ENCODE data around the gene OR7C1. TPM values are rescaled to one million over a fixed set of nuclear protein-coding genes. Genes with fewer than 3 reads are reported as not detected.

OR7C1 gene
- total RNA-seq (not detected), polyA plus RNA-seq (under 1 TPM in 1 of 2 donors, not detected in 1; 0.13 TPM)
- long read RNA-seq, donor 1 = 0 reads
- long read RNA-seq, donor 2 = 0 reads

DNA sequence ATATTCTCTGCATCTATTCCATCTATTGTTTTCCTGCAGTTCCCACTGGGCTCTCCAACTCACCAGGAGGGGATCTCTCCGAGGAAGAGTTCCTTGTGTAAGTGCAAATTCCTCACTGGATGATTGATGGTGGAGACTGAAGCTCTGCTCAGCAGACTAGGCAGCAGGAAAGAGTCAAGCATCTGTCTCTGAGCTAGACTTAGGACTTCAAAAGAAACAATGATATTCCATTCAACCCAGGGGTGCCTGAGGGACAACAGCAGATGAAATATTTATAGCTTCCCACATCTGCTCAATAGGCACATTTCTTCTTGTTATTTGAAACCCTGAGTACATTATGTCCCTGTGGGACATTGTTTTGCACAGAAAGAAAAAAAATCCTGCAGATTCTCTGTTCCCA lies at the start of gene OR7C1, which contains the start of gene OR7A5:
OR7C1 (minus strand) TSS at position 175 of the 400 bp plus-strand sequence. CDS start 35,049 bp downstream, outside the sequence.
OR7A5 (minus strand) TSS at position 175 of the 400 bp plus-strand sequence. CDS start 6,944 bp downstream, outside the sequence.
- no peak within 1 kb of the TSS for H3K4me3 ChIP-seq (ENCODE audit: low read length in 2 of 2)
- ATAC-seq (ENCODE audit: low FRiP score) = no peak
- no peaks in the 10 kb centered on the region for H3K36me3 ChIP-seq (ENCODE audit: control insufficient read depth in 1 of 2, insufficient read depth in 2 of 2, low read length in 1 of 2)
- no peaks in the 10 kb centered on the region for H3K27me3 ChIP-seq (ENCODE audit: control insufficient read depth in 1 of 2, insufficient read depth in 2 of 2, low read length in 1 of 2)
- no peaks in the 10 kb centered on the region for H3K4me1 ChIP-seq (ENCODE audit: control insufficient read depth in 1 of 2, insufficient read depth in 2 of 2, low read length in 2 of 2)
- WGBS, 2 donors = 6% methylated on average over 1 of the region's 1 CpG
- no peaks in the 10 kb centered on the region for H3K9me3 ChIP-seq (ENCODE audit: control insufficient read depth, low read length)
- DNase-seq = no peak
- no peak within 1 kb of the TSS for H3K27ac ChIP-seq (ENCODE audit: low read depth in 1 of 2, low read length in 2 of 2)
- intact Hi-C loops (cut with DNase I) = no loop called here

- no peak for ATAC-seq (ENCODE audit: low FRiP score)
- no peaks in the 10 kb centered on the region for H3K36me3 ChIP-seq (ENCODE audit: control insufficient read depth in 1 of 2, insufficient read depth in 2 of 2, low read length in 1 of 2)
- DNase-seq = no peak
- H3K4me1 ChIP-seq (ENCODE audit: control insufficient read depth in 1 of 2, insufficient read depth in 2 of 2, low read length in 2 of 2) = no peaks in the 10 kb centered on the region
- H3K27me3 ChIP-seq (ENCODE audit: control insufficient read depth in 1 of 2, insufficient read depth in 2 of 2, low read length in 1 of 2) = no peaks in the 10 kb centered on the region
- no peak overlapping the region for H3K4me3 ChIP-seq (ENCODE audit: low read length in 2 of 2)
- peaks cover 3% of the 10 kb centered on the region for H3K9me3 ChIP-seq (ENCODE audit: control insufficient read depth, low read length)
- 69 to 71% methylated on average over 4 of the region's 4 CpGs for WGBS, 2 donors
- H3K27ac ChIP-seq (ENCODE audit: low read depth in 1 of 2, low read length in 2 of 2) = no peak overlapping the region
- intact Hi-C loops (cut with DNase I) = no loop called here
Measured at GRCh38 chr19:14871619-14872230, 36.7 kb upstream of the OR7C1 start.

- no peak overlapping the region for H3K4me3 ChIP-seq (ENCODE audit: low read length in 2 of 2)
- no peak for DNase-seq
- intact Hi-C loops (cut with DNase I) = no loop called here
- no peak overlapping the region for H3K27ac ChIP-seq (ENCODE audit: low read depth in 1 of 2, low read length in 2 of 2)
- WGBS, 2 donors = 71 to 73% methylated on average over 5 of the region's 5 CpGs
- H3K9me3 ChIP-seq (ENCODE audit: control insufficient read depth, low read length) = peaks cover 3% of the 10 kb centered on the region
- H3K27me3 ChIP-seq (ENCODE audit: control insufficient read depth in 1 of 2, insufficient read depth in 2 of 2, low read length in 1 of 2) = no peaks in the 10 kb centered on the region
- no peak for ATAC-seq (ENCODE audit: low FRiP score)
- no peaks in the 10 kb centered on the region for H3K36me3 ChIP-seq (ENCODE audit: control insufficient read depth in 1 of 2, insufficient read depth in 2 of 2, low read length in 1 of 2)
- H3K4me1 ChIP-seq (ENCODE audit: control insufficient read depth in 1 of 2, insufficient read depth in 2 of 2, low read length in 2 of 2) = no peaks in the 10 kb centered on the region
Measured at GRCh38 chr19:14868497-14868896, 33.5 kb upstream of the OR7C1 start.

- H3K4me1 ChIP-seq (ENCODE audit: control insufficient read depth in 1 of 2, insufficient read depth in 2 of 2, low read length in 2 of 2) = no peaks in the 10 kb centered on the region
- intact Hi-C loops (cut with DNase I) = no loop called here
- H3K27ac ChIP-seq (ENCODE audit: low read depth in 1 of 2, low read length in 2 of 2) = no peak within 1 kb of the TSS
- peaks cover 3% of the 10 kb centered on the region for H3K9me3 ChIP-seq (ENCODE audit: control insufficient read depth, low read length)
- no peak within 1 kb of the TSS for H3K4me3 ChIP-seq (ENCODE audit: low read length in 2 of 2)
- 75 to 78% methylated on average over 5 of the region's 5 CpGs for WGBS, 2 donors
- DNase-seq = no peak
- ATAC-seq (ENCODE audit: low FRiP score) = no peak
- H3K36me3 ChIP-seq (ENCODE audit: control insufficient read depth in 1 of 2, insufficient read depth in 2 of 2, low read length in 1 of 2) = no peaks in the 10 kb centered on the region
- H3K27me3 ChIP-seq (ENCODE audit: control insufficient read depth in 1 of 2, insufficient read depth in 2 of 2, low read length in 1 of 2) = no peaks in the 10 kb centered on the region
Measured at GRCh38 chr19:14848822-14849221, 13.8 kb upstream of the OR7C1 start, which contains the start of gene OR7A10. TSS of gene OR7A10 (minus strand) at chr19:14848922. CDS start at chr19:14841877, 7,045 bp downstream.

GRCh38 chr19:14843578-14843977 lies 8.6 kb upstream of the OR7C1 start:
- Histone ChIP-seq H3K27me3 (ENCODE audit: control insufficient read depth in 1 of 2, insufficient read depth in 2 of 2, low read length in 1 of 2) (no peaks in the 10 kb centered on the region), H3K27ac (ENCODE audit: low read depth in 1 of 2, low read length in 2 of 2) (no peak overlapping the region), H3K4me1 (ENCODE audit: control insufficient read depth in 1 of 2, insufficient read depth in 2 of 2, low read length in 2 of 2) (no peaks in the 10 kb centered on the region), H3K9me3 (ENCODE audit: control insufficient read depth, low read length) (no peaks in the 10 kb centered on the region), H3K4me3 (ENCODE audit: low read length in 2 of 2) (no peak overlapping the region), H3K36me3 (ENCODE audit: control insufficient read depth in 1 of 2, insufficient read depth in 2 of 2, low read length in 1 of 2) (no peaks in the 10 kb centered on the region)
- no peak for DNase-seq
- no peak for ATAC-seq (ENCODE audit: low FRiP score)
- WGBS, 2 donors = 17 to 18% methylated on average over 6 of the region's 6 CpGs
- intact Hi-C loops (cut with DNase I) = no loop called here

DNA sequence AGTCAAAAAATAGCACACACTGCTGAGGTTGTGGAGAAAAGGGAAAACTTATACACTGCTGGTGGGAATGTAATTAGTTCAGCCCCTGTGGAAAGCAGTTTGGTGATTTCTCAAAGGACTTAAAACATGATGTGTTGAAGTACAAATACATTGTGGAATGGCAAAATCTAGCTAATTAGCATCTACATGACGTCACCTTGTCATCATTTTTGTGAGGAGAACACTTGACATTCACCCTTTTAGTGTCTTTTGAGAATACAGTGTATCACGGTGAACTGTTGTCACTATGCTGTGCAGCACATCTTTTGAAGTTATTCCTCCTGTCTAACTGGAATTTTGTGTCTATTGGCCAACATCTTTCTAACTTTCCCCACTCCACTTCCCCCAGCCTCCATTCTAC lies 8.2 kb upstream of the OR7C1 start:
- Histone ChIP-seq H3K9me3 (ENCODE audit: control insufficient read depth, low read length) (no peaks in the 10 kb centered on the region), H3K4me1 (ENCODE audit: control insufficient read depth in 1 of 2, insufficient read depth in 2 of 2, low read length in 2 of 2) (no peaks in the 10 kb centered on the region), H3K36me3 (ENCODE audit: control insufficient read depth in 1 of 2, insufficient read depth in 2 of 2, low read length in 1 of 2) (no peaks in the 10 kb centered on the region), H3K27me3 (ENCODE audit: control insufficient read depth in 1 of 2, insufficient read depth in 2 of 2, low read length in 1 of 2) (no peaks in the 10 kb centered on the region), H3K27ac (ENCODE audit: low read depth in 1 of 2, low read length in 2 of 2) (no peak overlapping the region), H3K4me3 (ENCODE audit: low read length in 2 of 2) (no peak overlapping the region)
- intact Hi-C loops (cut with DNase I) = no loop called here
- no peak for DNase-seq
- ATAC-seq (ENCODE audit: low FRiP score) = no peak
- 32 to 37% methylated on average over 2 of the region's 2 CpGs for WGBS, 2 donors

DNA sequence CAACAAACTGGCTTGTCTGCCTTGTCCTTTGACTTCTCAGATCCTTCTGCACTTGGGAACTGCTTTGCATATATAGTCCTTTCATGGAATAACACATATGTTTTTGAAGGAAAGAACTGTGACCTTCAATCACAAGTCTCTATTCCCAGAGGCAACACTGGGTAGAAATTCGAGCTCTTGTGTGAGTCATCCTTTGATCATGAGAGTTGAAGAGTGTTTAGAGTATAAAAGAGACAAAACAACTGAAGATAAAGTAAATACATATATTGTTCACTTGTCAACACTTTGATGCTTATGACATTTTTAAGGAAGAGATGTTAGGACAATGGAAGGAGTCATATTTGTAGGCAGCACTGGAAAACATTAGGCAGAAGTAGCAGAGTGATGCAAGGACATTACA lies 5.2 kb upstream of the OR7C1 start:
- no peak for ATAC-seq (ENCODE audit: low FRiP score)
- Histone ChIP-seq H3K27ac (ENCODE audit: low read depth in 1 of 2, low read length in 2 of 2) (no peak overlapping the region), H3K27me3 (ENCODE audit: control insufficient read depth in 1 of 2, insufficient read depth in 2 of 2, low read length in 1 of 2) (no peaks in the 10 kb centered on the region), H3K4me3 (ENCODE audit: low read length in 2 of 2) (no peak overlapping the region), H3K4me1 (ENCODE audit: control insufficient read depth in 1 of 2, insufficient read depth in 2 of 2, low read length in 2 of 2) (no peaks in the 10 kb centered on the region), H3K36me3 (ENCODE audit: control insufficient read depth in 1 of 2, insufficient read depth in 2 of 2, low read length in 1 of 2) (no peaks in the 10 kb centered on the region), H3K9me3 (ENCODE audit: control insufficient read depth, low read length) (no peaks in the 10 kb centered on the region)
- intact Hi-C loops (cut with DNase I) = no loop called here
- WGBS, 2 donors = 7 to 14% methylated on average over 1 of the region's 1 CpG
- no peak for DNase-seq

GRCh38 chr19:14837391-14837790 lies 2.4 kb upstream of the OR7C1 start:
- DNase-seq = no peak
- no peaks in the 10 kb centered on the region for H3K9me3 ChIP-seq (ENCODE audit: control insufficient read depth, low read length)
- H3K36me3 ChIP-seq (ENCODE audit: control insufficient read depth in 1 of 2, insufficient read depth in 2 of 2, low read length in 1 of 2) = no peaks in the 10 kb centered on the region
- intact Hi-C loops (cut with DNase I) = no loop called here
- ATAC-seq (ENCODE audit: low FRiP score) = no peak
- H3K4me3 ChIP-seq (ENCODE audit: low read length in 2 of 2) = no peak overlapping the region
- no peaks in the 10 kb centered on the region for H3K27me3 ChIP-seq (ENCODE audit: control insufficient read depth in 1 of 2, insufficient read depth in 2 of 2, low read length in 1 of 2)
- H3K27ac ChIP-seq (ENCODE audit: low read depth in 1 of 2, low read length in 2 of 2) = no peak overlapping the region
- WGBS, 2 donors = 66 to 68% methylated on average over 4 of the region's 4 CpGs
- H3K4me1 ChIP-seq (ENCODE audit: control insufficient read depth in 1 of 2, insufficient read depth in 2 of 2, low read length in 2 of 2) = no peaks in the 10 kb centered on the region

DNA sequence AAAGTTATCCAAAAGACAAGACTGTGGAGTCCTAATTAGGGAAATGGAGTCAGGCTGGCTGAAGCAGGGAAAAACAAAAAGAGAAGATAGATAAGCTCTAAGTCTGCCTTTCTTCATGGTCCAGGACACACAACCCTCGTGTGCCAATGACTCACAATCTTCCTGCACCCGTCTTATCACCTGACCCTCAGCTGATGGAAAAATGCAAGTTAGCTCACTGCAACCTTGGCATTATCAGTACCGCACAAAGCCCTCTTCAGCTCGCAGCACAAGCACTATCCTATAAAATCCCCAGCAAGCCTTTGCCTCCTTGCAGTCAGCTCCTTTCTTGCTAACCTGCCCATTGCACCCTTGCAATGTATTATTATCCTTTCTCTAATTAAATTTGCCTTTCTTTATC lies 4.3 kb downstream of the OR7C1 start:
- intact Hi-C loops (cut with DNase I) = no loop called here
- Histone ChIP-seq H3K4me3 (ENCODE audit: low read length in 2 of 2) (no peak overlapping the region), H3K27me3 (ENCODE audit: control insufficient read depth in 1 of 2, insufficient read depth in 2 of 2, low read length in 1 of 2) (no peaks in the 10 kb centered on the region), H3K4me1 (ENCODE audit: control insufficient read depth in 1 of 2, insufficient read depth in 2 of 2, low read length in 2 of 2) (no peaks in the 10 kb centered on the region), H3K9me3 (ENCODE audit: control insufficient read depth, low read length) (no peaks in the 10 kb centered on the region), H3K27ac (ENCODE audit: low read depth in 1 of 2, low read length in 2 of 2) (no peak overlapping the region), H3K36me3 (ENCODE audit: control insufficient read depth in 1 of 2, insufficient read depth in 2 of 2, low read length in 1 of 2) (no peaks in the 10 kb centered on the region)
- ATAC-seq (ENCODE audit: low FRiP score) = no peak
- 40 to 62% methylated on average over 4 of the region's 4 CpGs for WGBS, 2 donors
- DNase-seq = no peak

All from aorta (tissue), 5 donors.